ENCODE results near the gene PELI3. TPM values are rescaled to one million over a fixed set of nuclear protein-coding genes. Genes with fewer than 3 reads are reported as not detected.
A peak's percentile ranks its signal among the peaks of the same experiment; 100 is the strongest.

Gene PELI3
- total and polyA plus RNA-seq, 2 of the 8 experiments (the other 6 are each of a cell fraction or from before 2014, with no cell fraction given): 5.2 to 7.6 TPM

DNA sequence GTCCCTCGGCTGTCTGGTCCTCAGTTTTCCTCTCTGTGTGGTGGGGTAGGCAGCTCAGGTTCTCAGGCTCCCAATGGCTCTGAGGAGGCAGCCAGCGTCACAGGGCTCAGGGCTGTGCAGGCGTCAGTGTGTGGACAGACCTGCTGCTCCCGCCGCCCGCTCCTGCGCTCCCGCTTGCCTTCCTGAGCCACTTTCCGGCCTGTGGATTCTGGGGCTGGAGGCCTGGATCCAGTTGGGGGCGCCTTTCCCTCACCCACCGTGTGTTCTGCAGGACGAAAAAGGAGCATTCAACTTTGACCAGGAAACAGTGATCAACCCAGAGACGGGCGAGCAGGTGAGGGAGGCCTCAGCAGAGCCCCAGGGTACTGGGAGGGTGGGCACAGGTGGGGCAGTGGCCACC lies 28.2 kb downstream of the PELI3 start (continued):
- peak; percentile 53 to 70 for TF ChIP-seq RAD21 (IDR thresholded peaks at IDR 0.05 in 1 of 2, conservative IDR thresholded peaks at IDR 0.05 in 1 of 2; ENCODE audit: low read depth in 2 of 2, low read length in 2 of 2)
- no peak for TF ChIP-seq SP1 (IDR thresholded peaks at IDR 0.05; ENCODE audit: low read depth, low read length)
- no peak for TF ChIP-seq BCL11A (IDR thresholded peaks at IDR 0.05; ENCODE audit: low read depth in 2 of 2, low read length in 2 of 2)
- TF ChIP-seq HDAC6 (IDR thresholded peaks at IDR 0.05; ENCODE audit: low read depth, low read length): no peak
- no peak for TF ChIP-seq HDAC2 (IDR thresholded peaks at IDR 0.05; ENCODE audit: borderline replicate concordance in 1 of 2, low read depth in 2 of 2, low read length in 2 of 2)
- no peak for TF ChIP-seq FOSL1 (IDR thresholded peaks at IDR 0.05; ENCODE audit: insufficient read depth, low read depth, low read length)
- TF ChIP-seq NANOG (IDR thresholded peaks at IDR 0.05; ENCODE audit: insufficient read depth, low read depth, low read length, poor library complexity, severe bottlenecking): no peak
- TF ChIP-seq GABPA (IDR thresholded peaks at IDR 0.05; ENCODE audit: borderline replicate concordance, insufficient read depth, low read length): no peak
- TF ChIP-seq POLR2AphosphoS5 (IDR thresholded peaks at IDR 0.05; ENCODE audit: low read depth, low read length): no peak
- TF ChIP-seq PHF8 (conservative IDR thresholded peaks at IDR 0.05; ENCODE audit: low read depth, low read length): no peak
- TF ChIP-seq, protein P1, sequence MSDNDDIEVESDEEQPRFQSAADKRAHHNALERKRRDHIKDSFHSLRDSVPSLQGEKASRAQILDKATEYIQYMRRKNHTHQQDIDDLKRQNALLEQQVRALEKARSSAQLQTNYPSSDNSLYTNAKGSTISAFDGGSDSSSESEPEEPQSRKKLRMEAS (IDR thresholded peaks at IDR 0.05): peak; percentile 4; the same call in 1 of the 2 replicates
- no peak for TF ChIP-seq CBX8 (IDR thresholded peaks at IDR 0.05; ENCODE audit: borderline replicate concordance, low read depth, low read length)
